T-cell (primary cell): ENCODE measurements around the gene HLTF. TPM values are rescaled to one million over a fixed set of nuclear protein-coding genes. Genes with fewer than 3 reads are reported as not detected.

ENCODE experiments used
- ATAC-seq, 4 experiments: fragments of 200-7000 bp in 3 of 4; fragments of 150-1000 bp in 1 of 4; cut with Tn5 transposase; replicated peaks in 1 of 4; 1 replicate in 3 of 4; 2 replicates in 1 of 4; pipeline ENCODE4 v1.10.0; 2021; ENCODE audit warnings: moderate library complexity in 3 of 4, mild to moderate bottlenecking in 2 of 4, moderate number of reproducible peaks in 1 of 4
- CTCF ChIA-PET, 2 donors: fragments of 300-600 bp; sonication (Branson Sonifier 250); formaldehyde crosslinking; loops; one replicate each; lab custom pipeline; 2022; ENCODE audit warnings: antibody characterized with exemption in 2 of 2; lab: Charles Lee
- POLR2A ChIA-PET, 2 donors: fragments of 300-600 bp; sonication (Branson Sonifier 250); formaldehyde crosslinking; loops; one replicate each; lab custom pipeline; 2022; ENCODE audit warnings: antibody characterized with exemption in 2 of 2; lab: Charles Lee
- DNase-seq, 35 experiments: peaks; one replicate each; pipeline versions ENCODE4 v3.0.0 to v3.0.0-alpha.2; 2013 to 2023
- H3K27ac ChIP-seq: one replicate; pipeline ENCODE4 v1.5.1; 2013; ENCODE audit warnings: low read length
- H3K27me3 ChIP-seq, 2 experiments: replicated peaks in 1 of 2; 1 replicate in 1 of 2; 2 replicates in 1 of 2; pipeline versions ENCODE4 v1.6.1 to v1.7.0; 2013; ENCODE audit warnings: low read length in 1 of 2, mixed read lengths in 1 of 2; ENCODE audit not compliant: control insufficient read depth in 2 of 2, insufficient read depth in 2 of 2; ENCODE audit errors: extremely low read depth in 1 of 2
- H3K36me3 ChIP-seq, 2 donors: 1 replicate in 1 of 2; 2 replicates in 1 of 2; pipeline versions ENCODE4 v1.6.1 to v1.7.0; 2013; ENCODE audit warnings: low read length in 1 of 2; ENCODE audit not compliant: control insufficient read depth in 2 of 2, insufficient read depth in 1 of 2; ENCODE audit errors: extremely low read depth in 1 of 2
- H3K4me1 ChIP-seq, 2 experiments: 1 replicate in 1 of 2; 2 replicates in 1 of 2; pipeline versions ENCODE4 v1.6.1 to v1.7.0; 2013; ENCODE audit warnings: low read length in 2 of 2, mixed read lengths in 1 of 2; ENCODE audit not compliant: insufficient read depth in 2 of 2, control insufficient read depth in 1 of 2; ENCODE audit errors: extremely low read depth in 1 of 2
- H3K4me3 ChIP-seq, 2 donors: 1 replicate in 1 of 2; 2 replicates in 1 of 2; pipeline versions ENCODE4 v1.5.1 to v1.7.0; 2013; ENCODE audit warnings: mild to moderate bottlenecking in 2 of 2, low read length in 1 of 2, moderate library complexity in 1 of 2; ENCODE audit not compliant: control insufficient read depth in 1 of 2; ENCODE audit errors: extremely low read depth in 1 of 2
- H3K9me3 ChIP-seq: 2 replicates; pipeline ENCODE4 v1.7.0; 2013
- H3K27ac Mint-ChIP-seq, 2 donors: one replicate each; pipeline ENCODE4 v1.8.0; 2020 to 2021; ENCODE audit warnings: mild to moderate bottlenecking in 2 of 2, mixed read lengths in 2 of 2
- H3K27me3 Mint-ChIP-seq, 2 donors: one replicate each; pipeline ENCODE4 v1.8.0; 2021 to 2022; ENCODE audit warnings: mixed read lengths in 2 of 2
- H3K36me3 Mint-ChIP-seq: one replicate; pipeline ENCODE4 v1.8.0; 2021; ENCODE audit warnings: mixed read lengths
- H3K4me1 Mint-ChIP-seq, 3 donors: one replicate each; pipeline ENCODE4 v1.8.0; 2020 to 2022; ENCODE audit warnings: mixed read lengths in 3 of 3, mild to moderate bottlenecking in 1 of 3
- H3K4me3 Mint-ChIP-seq, 3 donors: one replicate each; pipeline ENCODE4 v1.8.0; 2020 to 2022; ENCODE audit warnings: mild to moderate bottlenecking in 3 of 3, mixed read lengths in 3 of 3, moderate library complexity in 3 of 3
- H3K9me3 Mint-ChIP-seq, 3 donors: one replicate each; pipeline ENCODE4 v1.8.0; 2020 to 2022; ENCODE audit warnings: mixed read lengths in 3 of 3
- WGBS: methylation state at CpG from one replicate; pipeline ENCODE4 v1.1.5; 2013; ENCODE audit warnings: missing lambda C conversion rate; ENCODE audit not compliant: insufficient coverage; 5-methylcytosine and 5-hydroxymethylcytosine counted together
- total RNA-seq, 35 experiments: library from RNA in 6 of 35; stranded (reverse) in 6 of 35; fragments of 120-200 nt in 1 of 35; gene quantifications; one replicate each; pipeline versions ENCODE4 v1.2.1 to v1.2.4 and lab custom pipeline; 2013 to 2026

The HLTF gene
- total RNA-seq (10 to 100 TPM; 12.5 to 25.4 (median 19.1) TPM), total RNA-seq (lab: John Stamatoyannopoulos, UW) (10.4 to 76.7 (median 31.5) reads per million in 29 experiments)
- total RNA-seq (2013) = 16.4 TPM

DNA sequence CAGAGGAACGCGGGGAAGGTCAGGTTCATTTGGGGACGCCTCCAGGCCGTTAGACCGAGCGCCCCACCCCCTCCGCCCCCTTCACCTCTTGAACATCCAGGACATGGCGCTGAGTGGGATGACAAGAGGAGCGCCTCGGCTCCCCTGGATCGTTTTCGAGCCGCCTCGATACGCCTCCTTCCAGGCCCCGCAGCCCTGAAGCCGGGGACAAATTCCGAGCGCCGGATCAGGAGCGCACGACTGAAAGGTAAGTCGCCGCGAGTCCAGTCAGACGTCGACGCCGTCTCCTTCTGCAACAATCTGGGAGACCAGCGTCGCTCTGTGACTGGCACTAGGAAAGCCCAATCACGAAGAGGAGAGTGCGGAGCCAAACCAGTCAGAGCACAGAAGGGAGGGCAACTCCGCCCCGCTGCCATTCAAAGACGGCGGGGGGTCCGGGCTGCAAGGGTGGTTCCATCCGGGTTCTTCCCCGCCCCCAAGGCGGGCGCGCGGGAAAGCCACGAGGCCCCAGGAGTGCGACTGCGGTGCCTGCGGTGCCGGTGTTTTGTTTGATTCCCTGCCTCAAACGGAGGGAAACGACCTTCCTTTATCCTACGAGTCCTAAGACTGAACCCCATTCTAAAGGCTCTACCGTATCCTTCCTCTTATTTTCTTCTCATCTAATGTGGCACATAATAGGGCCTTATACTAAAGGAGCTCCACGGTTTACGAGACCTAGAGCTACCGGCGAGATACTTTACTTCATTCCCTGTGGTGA lies at the start of gene HLTF:
HLTF (minus strand) TSS at position 302 of the 757 bp plus-strand sequence; CDS start at position 105, 197 bp downstream.
- Histone ChIP-seq H3K4me1 (peaks cover 2 to 19% of the 10 kb centered on the region in 2 experiments), H3K36me3 (peaks cover 0 to 3% of the 10 kb centered on the region in 2 donors), H3K4me3 (peak within 1 kb of the TSS; percentile 88 to 96), H3K27ac (peak within 1 kb of the TSS; percentile 35), H3K9me3 (no peaks in the 10 kb centered on the region), H3K27me3 (no peaks in the 10 kb centered on the region)
- DNase-seq = peak; percentile 81 to 95 (median 88)
- H3K27ac Mint-ChIP-seq = peak within 1 kb of the TSS; percentile 75 to 93
- H3K27me3 Mint-ChIP-seq = no peaks in the 10 kb centered on the region
- POLR2A ChIA-PET = no interaction called here
- H3K9me3 Mint-ChIP-seq = no peaks in the 10 kb centered on the region
- ATAC-seq = peak; percentile 98 to 99 (median 98)
- H3K4me3 Mint-ChIP-seq = peak within 1 kb of the TSS; percentile 94 to 97 (median 96)
- peaks cover 10% of the 10 kb centered on the region for H3K36me3 Mint-ChIP-seq
- 6% methylated on average over 57 of the region's 57 CpGs for WGBS
- H3K4me1 Mint-ChIP-seq = peaks cover 20 to 26% (median 23%) of the 10 kb centered on the region in 3 donors
- CTCF ChIA-PET = interaction anchor here in 1 of 2 donors (0.7 to 1.5 kb wide), 3 partner anchors 15 to 232 kb away, joined by 3 read pairs; no protein-coding TSS in a partner anchor

DNA sequence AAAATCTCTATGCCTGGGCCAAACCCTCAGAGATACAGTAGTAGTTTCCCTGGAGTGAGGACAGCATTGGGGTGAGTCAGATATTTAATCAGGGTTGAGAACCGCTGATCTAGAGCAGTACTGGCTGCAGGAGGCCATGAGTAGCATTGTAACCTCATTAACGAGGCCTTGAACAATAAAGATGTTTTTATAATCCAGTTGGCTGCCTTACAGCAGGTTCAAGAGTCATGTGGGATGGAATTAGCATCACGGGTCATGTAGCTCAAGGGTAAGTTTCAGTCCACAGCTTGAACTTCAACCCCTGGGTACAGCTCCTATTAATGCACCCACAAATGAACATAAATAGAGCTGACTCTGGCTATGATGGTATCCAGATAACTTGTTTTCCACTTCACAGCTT lies 48.2 kb upstream of the HLTF start:
- no peak overlapping the region for H3K4me3 ChIP-seq
- H3K4me1 Mint-ChIP-seq = peaks cover 58 to 59% (median 58%) of the 10 kb centered on the region in 3 donors
- no peaks in the 10 kb centered on the region for H3K27me3 Mint-ChIP-seq
- no peaks in the 10 kb centered on the region for H3K27me3 ChIP-seq
- ChIA-PET CTCF (interaction anchor here in 1 of 2 donors (1.5 kb wide), 2 partner anchors 13 to 14 kb away, joined by 4 to 6 read pairs; no protein-coding TSS in a partner anchor), POLR2A (no interaction called here)
- H3K36me3 ChIP-seq = no peaks in the 10 kb centered on the region
- H3K27ac Mint-ChIP-seq = no peak overlapping the region
- ATAC-seq (no peak), DNase-seq (no peak)
- 100% methylated on average over 1 of the region's 3 CpGs for WGBS
- H3K36me3 Mint-ChIP-seq = peaks cover 9% of the 10 kb centered on the region
- H3K27ac ChIP-seq = no peak overlapping the region
- no peaks in the 10 kb centered on the region for H3K9me3 ChIP-seq
- H3K4me3 Mint-ChIP-seq = no peak overlapping the region
- peaks cover 10 to 11% of the 10 kb centered on the region in 2 experiments for H3K4me1 ChIP-seq
- no peaks in the 10 kb centered on the region for H3K9me3 Mint-ChIP-seq

- Mint-ChIP-seq H3K4me1 (peaks cover 56 to 67% (median 60%) of the 10 kb centered on the region in 3 donors), H3K27ac (peak overlapping the region; percentile 55 to 58), H3K4me3 (peak overlapping the region; percentile 90 to 99 (median 96)), H3K27me3 (no peaks in the 10 kb centered on the region), H3K9me3 (no peaks in the 10 kb centered on the region), H3K36me3 (peaks cover 9% of the 10 kb centered on the region)
- H3K4me3 ChIP-seq = no peak overlapping the region
- ChIA-PET POLR2A (interaction anchor here in 1 of 2 donors (0.7 kb wide), 1 partner anchor 79 kb away, joined by 3 read pairs; no protein-coding TSS in a partner anchor), CTCF (interaction anchor here (0.6 to 1.2 kb wide), 4 partner anchors 11 to 181 kb away, joined by 3 to 6 read pairs (median 3); no protein-coding TSS in a partner anchor)
- no peaks in the 10 kb centered on the region for H3K9me3 ChIP-seq
- DNase-seq (no peak), ATAC-seq (no peak)
- no peaks in the 10 kb centered on the region for H3K27me3 ChIP-seq
- peaks cover 15 to 17% of the 10 kb centered on the region in 2 experiments for H3K4me1 ChIP-seq
- H3K27ac ChIP-seq = peak overlapping the region; percentile 16
- 60% methylated on average over 2 of the region's 4 CpGs for WGBS
- H3K36me3 ChIP-seq = no peaks in the 10 kb centered on the region
Measured at GRCh38 chr3:149131589-149131988, 45.3 kb upstream of the HLTF start.

DNA sequence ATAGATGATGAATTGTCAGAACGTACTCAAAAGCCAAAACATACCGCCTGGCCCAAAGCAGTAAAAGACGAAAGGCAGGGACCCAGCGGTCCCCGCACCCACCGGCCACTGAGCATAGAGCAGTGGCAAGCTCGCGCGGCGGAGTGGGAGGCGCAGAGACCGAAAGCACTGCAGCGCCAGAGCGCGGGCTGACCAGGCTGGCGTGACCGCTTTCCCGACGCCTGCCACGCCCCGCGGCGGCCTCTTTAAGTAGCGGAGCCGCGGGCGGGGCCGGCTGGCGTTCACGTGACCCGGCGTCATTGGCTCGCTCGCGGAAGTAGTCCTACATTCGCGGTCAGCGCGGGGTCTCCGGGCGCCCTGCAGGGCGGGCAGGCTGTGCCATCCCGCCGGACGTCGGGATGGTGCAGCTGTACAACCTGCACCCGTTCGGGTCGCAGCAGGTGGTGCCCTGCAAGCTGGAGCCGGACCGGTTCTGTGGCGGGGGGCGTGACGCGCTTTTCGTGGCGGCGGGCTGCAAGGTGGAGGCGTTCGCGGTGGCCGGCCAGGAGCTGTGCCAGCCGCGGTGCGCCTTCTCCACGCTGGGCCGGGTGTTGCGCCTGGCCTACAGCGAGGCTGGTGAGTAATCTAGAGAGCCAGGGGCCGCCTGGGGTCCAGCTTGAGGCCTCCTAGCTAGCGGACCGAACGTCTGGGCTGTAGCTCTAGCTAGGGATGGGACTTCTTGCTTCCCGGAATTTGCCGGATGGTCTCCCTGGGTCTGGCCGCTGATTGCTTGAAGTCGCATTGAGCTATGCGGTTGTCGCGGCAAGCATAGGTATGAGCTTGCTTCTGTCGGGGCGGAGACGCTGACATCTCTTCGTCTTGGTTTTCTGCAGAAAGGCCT lies 43.2 kb upstream of the HLTF start, which contains the start of gene HPS3:
HPS3 (plus strand) TSS at position 313 of the 880 bp plus-strand sequence; CDS start at position 399, 86 bp downstream.
- CTCF ChIA-PET = interaction anchor here (0.6 to 3.0 kb wide), 13 partner anchors 9 to 1606 kb away, joined by 3 to 26 read pairs (median 3); partner anchors contain the start of gene COMMD2 (in 2 of the 2)
- no peaks in the 10 kb centered on the region for H3K9me3 ChIP-seq
- H3K36me3 ChIP-seq = no peaks in the 10 kb centered on the region
- POLR2A ChIA-PET = interaction anchor here (0.6 to 0.9 kb wide), 4 partner anchors 10 to 1316 kb away, joined by 3 to 8 read pairs (median 3); no protein-coding TSS in a partner anchor
- peak within 1 kb of the TSS; percentile 74 for H3K27ac ChIP-seq
- H3K4me1 ChIP-seq = peaks cover 15 to 17% of the 10 kb centered on the region in 2 experiments
- peak; percentile 89 to 93 (median 90) for ATAC-seq
- H3K4me3 ChIP-seq = peak within 1 kb of the TSS; percentile 97
- Mint-ChIP-seq H3K4me1 (peaks cover 48 to 49% (median 48%) of the 10 kb centered on the region in 3 donors), H3K4me3 (peak within 1 kb of the TSS; percentile 90 to 99 (median 96)), H3K27ac (peak within 1 kb of the TSS; percentile 68 to 85), H3K27me3 (peaks cover 4 to 11% of the 10 kb centered on the region in 2 donors), H3K9me3 (no peaks in the 10 kb centered on the region), H3K36me3 (peaks cover 5% of the 10 kb centered on the region)
- peak; percentile 53 to 89 (median 70) for DNase-seq
- H3K27me3 ChIP-seq = peaks cover 0 to 4% of the 10 kb centered on the region in 2 experiments
- WGBS = under 1% methylated on average over 84 of the region's 84 CpGs

GRCh38 chr3:149128821-149129220 lies 42.5 kb upstream of the HLTF start:
- 0% methylated on average over 1 of the region's 4 CpGs for WGBS
- ChIA-PET POLR2A (interaction anchor here in 1 of 2 donors (0.9 kb wide), 1 partner anchor 128 kb away, joined by 3 read pairs; no protein-coding TSS in a partner anchor), CTCF (interaction anchor here (0.6 to 3.0 kb wide), 6 partner anchors 8 to 624 kb away, joined by 3 to 26 read pairs (median 6); partner anchors contain the start of gene COMMD2 (in 2 of the 2))
- Mint-ChIP-seq H3K27me3 (peaks cover 6 to 18% of the 10 kb centered on the region in 2 donors), H3K36me3 (peaks cover 5% of the 10 kb centered on the region), H3K9me3 (no peaks in the 10 kb centered on the region), H3K4me3 (peak overlapping the region; percentile 90 to 99 (median 96)), H3K27ac (peak overlapping the region; percentile 68 to 85), H3K4me1 (peaks cover 42 to 43% (median 42%) of the 10 kb centered on the region in 3 donors)
- DNase-seq = peak in 1 of 35 experiments; percentile 21
- Histone ChIP-seq H3K9me3 (no peaks in the 10 kb centered on the region), H3K36me3 (no peaks in the 10 kb centered on the region), H3K27me3 (peaks cover 0 to 7% of the 10 kb centered on the region in 2 experiments), H3K4me3 (peak overlapping the region; percentile 97), H3K27ac (peak overlapping the region; percentile 59), H3K4me1 (peaks cover 15 to 17% of the 10 kb centered on the region in 2 experiments)
- no peak for ATAC-seq
